Ascending aorta (tissue), 2 donors: ENCODE results near the gene ARMC12. TPM values are rescaled to one million over a fixed set of nuclear protein-coding genes. Genes with fewer than 3 reads are reported as not detected.
A peak's percentile ranks its signal among the peaks of the same experiment; 100 is the strongest.

ENCODE experiments used
- DNase-seq, 2 donors: peaks; one replicate each; pipeline ENCODE4 v3.0.0-alpha.2; 2019; ENCODE audit warnings: low spot score in 2 of 2
- H3K27ac ChIP-seq, 2 donors: fragments of 200-600 bp; sonication (generic); one replicate each; pipeline ENCODE4 v1.5.1; 2016 to 2017; ENCODE audit warnings: mild to moderate bottlenecking in 1 of 2
- H3K27me3 ChIP-seq: fragments of 200-600 bp; sonication (generic); one replicate; pipeline ENCODE4 v1.5.1; 2017
- H3K36me3 ChIP-seq, 2 donors: fragments of 200-600 bp; sonication (generic); one replicate each; pipeline ENCODE4 v1.5.1; 2016
- H3K4me1 ChIP-seq, 2 donors: fragments of 200-600 bp; sonication (generic); one replicate each; pipeline ENCODE4 v1.5.1; 2016 to 2017; ENCODE audit warnings: mild to moderate bottlenecking in 1 of 2
- H3K4me3 ChIP-seq, 2 donors: fragments of 200-600 bp; sonication (generic); one replicate each; pipeline ENCODE4 v1.5.1; 2016 to 2017; ENCODE audit warnings: mild to moderate bottlenecking in 1 of 2
- H3K9me3 ChIP-seq, 2 donors: fragments of 200-600 bp; sonication (generic); one replicate each; pipeline ENCODE4 v1.5.1; 2016
- intact Hi-C: fragments of 100-400 bp; cut with DNase I; formaldehyde crosslinking; loops from one replicate; pipeline ENCODE4 v1.15.1; 2023
- total RNA-seq: library from RNA; depleted of rRNA; stranded (reverse); fragments of >200 nt; gene quantifications from one replicate; pipeline ENCODE4 v1.1.0, GENCODE V29; 2016
- TF ChIP-seq, protein P1 (sequence below), 3 experiments: fragments of 200-600 bp in 2 of 3; fragments of 450-650 bp in 1 of 3; sonication (generic) in 2 of 3; IDR thresholded peaks; one replicate each; pipeline ENCODE4 v1.5.1; 2016 to 2019; ENCODE audit warnings: antibody characterized with exemption in 3 of 3, mild to moderate bottlenecking in 1 of 3, moderate library complexity in 1 of 3

The ARMC12 gene
- total RNA-seq, 1 donor from 2014 or later: not detected

DNA sequence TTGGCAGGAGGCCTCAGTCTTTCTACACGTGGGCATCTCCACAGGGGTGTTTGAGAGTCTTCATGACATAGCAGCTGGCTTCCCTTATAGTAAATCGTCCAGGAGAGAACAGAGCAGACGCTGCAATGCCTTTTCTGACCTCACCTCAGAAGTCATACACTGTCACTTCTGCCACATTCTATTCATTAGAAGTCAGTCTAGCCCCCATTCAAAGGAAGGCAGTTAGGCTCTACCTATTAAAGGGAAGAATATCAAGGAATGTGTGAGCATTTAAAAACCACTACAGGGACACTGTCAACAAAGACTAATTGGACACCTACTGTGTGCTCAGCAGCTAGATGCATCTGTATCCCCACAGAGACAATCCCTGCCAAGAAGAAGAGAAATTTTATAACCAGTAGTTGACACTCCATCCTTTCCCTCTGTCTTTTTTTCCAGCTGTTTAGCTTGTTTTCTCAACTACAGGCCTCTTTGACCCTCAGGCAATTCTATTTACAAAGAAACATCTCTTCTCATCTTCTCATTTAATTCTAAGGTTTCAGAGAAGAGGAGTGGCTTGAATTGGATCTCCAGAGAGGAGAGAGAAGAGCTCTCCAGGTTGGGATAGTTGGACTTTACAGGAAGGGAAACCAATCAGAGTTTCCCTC is 18.6 kb downstream of the ARMC12 start:
- no peak for DNase-seq
- no peaks in the 10 kb centered on the region for H3K9me3 ChIP-seq
- H3K4me3 ChIP-seq: no peak overlapping the region
- intact Hi-C loops: no loop called here
- H3K27ac ChIP-seq: no peak overlapping the region
- H3K36me3 ChIP-seq: no peaks in the 10 kb centered on the region
- no peaks in the 10 kb centered on the region for H3K27me3 ChIP-seq
- no peaks in the 10 kb centered on the region for H3K4me1 ChIP-seq
- TF ChIP-seq, protein P1, sequence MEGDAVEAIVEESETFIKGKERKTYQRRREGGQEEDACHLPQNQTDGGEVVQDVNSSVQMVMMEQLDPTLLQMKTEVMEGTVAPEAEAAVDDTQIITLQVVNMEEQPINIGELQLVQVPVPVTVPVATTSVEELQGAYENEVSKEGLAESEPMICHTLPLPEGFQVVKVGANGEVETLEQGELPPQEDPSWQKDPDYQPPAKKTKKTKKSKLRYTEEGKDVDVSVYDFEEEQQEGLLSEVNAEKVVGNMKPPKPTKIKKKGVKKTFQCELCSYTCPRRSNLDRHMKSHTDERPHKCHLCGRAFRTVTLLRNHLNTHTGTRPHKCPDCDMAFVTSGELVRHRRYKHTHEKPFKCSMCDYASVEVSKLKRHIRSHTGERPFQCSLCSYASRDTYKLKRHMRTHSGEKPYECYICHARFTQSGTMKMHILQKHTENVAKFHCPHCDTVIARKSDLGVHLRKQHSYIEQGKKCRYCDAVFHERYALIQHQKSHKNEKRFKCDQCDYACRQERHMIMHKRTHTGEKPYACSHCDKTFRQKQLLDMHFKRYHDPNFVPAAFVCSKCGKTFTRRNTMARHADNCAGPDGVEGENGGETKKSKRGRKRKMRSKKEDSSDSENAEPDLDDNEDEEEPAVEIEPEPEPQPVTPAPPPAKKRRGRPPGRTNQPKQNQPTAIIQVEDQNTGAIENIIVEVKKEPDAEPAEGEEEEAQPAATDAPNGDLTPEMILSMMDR (IDR thresholded peaks at IDR 0.05): no peak

DNA sequence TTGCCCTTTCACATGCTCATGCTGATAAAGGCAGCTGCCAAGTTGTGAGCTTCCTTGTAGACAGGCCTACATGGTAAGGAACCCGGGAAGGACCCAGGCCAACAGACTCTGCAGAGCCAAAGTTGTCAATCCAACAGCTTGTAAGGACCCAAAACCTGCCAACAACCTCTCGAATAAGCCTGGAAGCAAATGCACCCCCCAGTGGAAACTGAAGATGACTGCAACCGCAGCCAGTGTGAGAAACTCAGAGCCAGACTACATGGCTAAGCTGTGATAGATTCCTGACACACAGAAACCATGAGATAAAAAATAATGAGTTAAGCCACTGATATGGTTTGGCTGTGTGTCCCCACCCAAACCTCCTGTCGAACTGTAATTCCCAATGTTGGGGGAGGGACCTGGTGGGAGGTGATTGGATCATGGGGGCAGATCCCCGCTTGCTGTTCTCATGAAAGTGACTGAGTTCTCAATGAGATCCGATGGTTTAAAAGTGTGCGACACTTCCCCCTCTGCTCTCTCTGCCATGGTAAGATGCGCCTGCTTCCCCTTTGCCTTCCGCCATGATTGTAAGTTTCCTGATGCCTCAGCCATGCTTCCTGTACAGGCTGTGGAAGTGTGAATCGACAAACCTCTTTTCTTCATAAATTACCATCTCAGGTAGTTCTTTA is 20.8 kb downstream of the ARMC12 start:
- Histone ChIP-seq H3K36me3 (no peaks in the 10 kb centered on the region), H3K27ac (no peak overlapping the region), H3K27me3 (no peaks in the 10 kb centered on the region), H3K4me1 (no peaks in the 10 kb centered on the region), H3K9me3 (no peaks in the 10 kb centered on the region), H3K4me3 (no peak overlapping the region)
- no peak for DNase-seq
- TF ChIP-seq, protein P1 (IDR thresholded peaks at IDR 0.05): peak in 1 of 3 experiments; percentile 18
- intact Hi-C loops: no loop called here

DNA sequence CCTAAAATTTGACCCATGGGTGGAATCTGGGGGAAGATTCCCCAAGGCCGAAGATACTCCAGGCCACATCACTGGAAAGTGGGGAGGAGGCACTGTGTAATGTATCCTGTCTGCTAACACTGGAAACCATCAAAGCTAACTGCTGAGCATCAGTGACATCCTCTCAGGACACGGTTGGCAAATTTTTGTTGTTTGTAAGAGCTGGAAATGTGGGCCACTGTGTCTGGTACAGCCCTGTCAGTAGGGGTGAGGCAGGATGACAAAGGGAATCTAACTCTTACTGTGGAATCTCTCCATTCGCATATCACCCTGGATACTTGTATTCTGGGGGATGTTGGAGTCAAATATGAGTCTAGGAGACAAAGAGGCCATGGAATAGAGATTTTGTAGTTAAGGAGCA is 22.6 kb downstream of the ARMC12 start:
- intact Hi-C loops: no loop called here
- no peak overlapping the region for H3K27ac ChIP-seq

DNA sequence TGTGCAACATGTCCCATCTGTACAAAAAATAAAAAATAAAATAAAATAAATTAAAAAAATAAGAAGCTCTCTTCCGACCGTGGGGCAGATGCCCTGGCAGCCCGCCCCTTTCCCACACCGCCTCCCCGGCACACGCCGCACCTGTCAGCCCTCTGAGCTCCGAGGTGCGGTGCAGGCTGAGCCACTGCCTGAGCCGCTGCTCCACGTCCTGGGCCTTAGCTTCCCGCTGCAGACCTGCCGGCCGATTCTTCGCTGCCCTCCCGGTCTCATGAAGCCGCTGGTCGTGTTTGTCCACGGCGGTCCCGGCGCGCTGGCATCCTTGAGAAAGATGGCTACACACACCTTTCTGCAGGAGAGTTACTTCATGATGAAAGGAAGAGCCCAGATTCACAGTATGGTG is 28.9 kb downstream of the ARMC12 start:
- DNase-seq: no peak
- no peak overlapping the region for H3K27ac ChIP-seq
- TF ChIP-seq, protein P1 (IDR thresholded peaks at IDR 0.05): no peak
- no peaks in the 10 kb centered on the region for H3K9me3 ChIP-seq
- H3K4me1 ChIP-seq: no peaks in the 10 kb centered on the region
- no peak overlapping the region for H3K4me3 ChIP-seq
- H3K36me3 ChIP-seq: no peaks in the 10 kb centered on the region
- intact Hi-C loops: no loop called here
- H3K27me3 ChIP-seq: no peaks in the 10 kb centered on the region

More for the DNA sequence above, 22.6 kb downstream of the ARMC12 start:
- DNase-seq: no peak
- no peaks in the 10 kb centered on the region for H3K36me3 ChIP-seq
- H3K27me3 ChIP-seq: no peaks in the 10 kb centered on the region
- TF ChIP-seq, protein P1 (IDR thresholded peaks at IDR 0.05): no peak
- H3K4me3 ChIP-seq: no peak overlapping the region
- no peaks in the 10 kb centered on the region for H3K9me3 ChIP-seq
- H3K4me1 ChIP-seq: no peaks in the 10 kb centered on the region

DNA sequence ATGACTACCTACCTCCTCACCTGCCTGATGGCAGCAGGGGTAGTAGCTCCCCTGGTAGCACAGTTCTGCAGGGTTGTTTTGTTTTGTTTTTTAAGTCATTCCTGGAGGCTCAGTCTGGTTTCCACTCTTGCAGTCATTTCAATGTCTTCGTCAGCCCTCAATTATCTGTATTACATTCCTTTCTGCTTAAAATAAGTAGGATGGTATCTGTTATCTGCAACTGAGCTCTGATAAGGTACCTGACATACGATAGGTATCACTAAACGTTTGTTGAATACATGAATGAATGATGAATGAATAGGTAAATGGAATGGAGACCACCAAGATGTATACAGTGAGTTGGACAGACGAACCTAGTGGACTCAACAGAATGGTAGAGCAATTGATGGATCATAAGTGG is 32.4 kb downstream of the ARMC12 start:
- H3K4me3 ChIP-seq: no peak overlapping the region
- no peak for DNase-seq
- H3K27me3 ChIP-seq: no peaks in the 10 kb centered on the region
- no peaks in the 10 kb centered on the region for H3K4me1 ChIP-seq
- TF ChIP-seq, protein P1 (IDR thresholded peaks at IDR 0.05): no peak
- H3K36me3 ChIP-seq: no peaks in the 10 kb centered on the region
- H3K27ac ChIP-seq: no peak overlapping the region
- intact Hi-C loops: no loop called here
- no peaks in the 10 kb centered on the region for H3K9me3 ChIP-seq
